Measurements from ENCODE around the gene RNF212. TPM values are rescaled to one million over a fixed set of nuclear protein-coding genes. Genes with fewer than 3 reads are reported as not detected.

The RNF212 gene
- total and polyA plus RNA-seq, 2 experiments from 2014 or later, result 17.0 to 20.6 TPM

GRCh38 chr4:1096841-1097240 lies 16.5 kb downstream of the RNF212 start (continued):
- no peak for TF ChIP-seq ZNF462 (CRISPR knock-in tag; IDR thresholded peaks at IDR 0.05)
- no peak for TF ChIP-seq STAT1 (IDR thresholded peaks at IDR 0.05; ENCODE audit: unreplicated experiment)
- TF ChIP-seq EZH2 (IDR thresholded peaks at IDR 0.05; ENCODE audit: low read depth, unreplicated experiment), result no peak
- no peak for TF ChIP-seq POLR2AphosphoS5 (IDR thresholded peaks at IDR 0.05; ENCODE audit: low read depth)
- TF ChIP-seq JUNB (IDR thresholded peaks at IDR 0.05; ENCODE audit: unreplicated experiment), result no peak
- no peak for TF ChIP-seq ZNF331 (CRISPR knock-in tag; IDR thresholded peaks at IDR 0.05; ENCODE audit: low read depth)
- TF ChIP-seq ZNF114 (CRISPR knock-in tag; IDR thresholded peaks at IDR 0.05), result no peak

- Mint-ChIP-seq H3K4me3 (no peak overlapping the region), H3K27me3 (ENCODE audit: insufficient read depth, low read depth, poor library complexity) (peaks cover 3% of the 10 kb centered on the region), H3K4me1 (peaks cover 8% of the 10 kb centered on the region; the same call in 2 of the 3 replicates), H3K36me3 (ENCODE audit: low read depth) (peaks cover 9% of the 10 kb centered on the region), H3K9me3 (peaks cover 11% of the 10 kb centered on the region), H3K27ac (no peak overlapping the region)
- H3K27ac ChIP-seq (ENCODE audit: low read depth), result no peak overlapping the region
- H4K20me1 ChIP-seq (replicated peaks; ENCODE audit: insufficient read depth), result no peaks in the 10 kb centered on the region
- no peaks in the 10 kb centered on the region for H3K36me3 ChIP-seq (ENCODE audit: insufficient read depth)
- H2AFZ ChIP-seq, result no peak overlapping the region
- H3K4me3 ChIP-seq, result no peak overlapping the region
- H3K4me1 ChIP-seq (ENCODE audit: insufficient read depth), result no peaks in the 10 kb centered on the region
- ATAC-seq (no peak), DNase-seq (ENCODE audit: low spot score) (no peak)
- H3K79me2 ChIP-seq (replicated peaks; ENCODE audit: insufficient read depth), result no peaks in the 10 kb centered on the region
- H3F3A ChIP-seq (replicated peaks; ENCODE audit: low read depth), result no peaks in the 10 kb centered on the region
- H3K4me2 ChIP-seq, result no peak overlapping the region
- no peaks in the 10 kb centered on the region for H3K27me3 ChIP-seq (ENCODE audit: insufficient read depth)
- no peaks in the 10 kb centered on the region for H3K9me2 ChIP-seq (ENCODE audit: insufficient read depth)
- TF ChIP-seq STAT1 (IDR thresholded peaks at IDR 0.05; ENCODE audit: unreplicated experiment) (no peak), CREB1 (CRISPR knock-in tag; IDR thresholded peaks at IDR 0.05; ENCODE audit: low read depth) (no peak), ZNF331 (CRISPR knock-in tag; IDR thresholded peaks at IDR 0.05; ENCODE audit: low read depth) (no peak), NANOG (IDR thresholded peaks at IDR 0.05; ENCODE audit: borderline replicate concordance) (no peak), ZNF462 (CRISPR knock-in tag; IDR thresholded peaks at IDR 0.05) (no peak)
Observed at GRCh38 chr4:1094336-1094690, 19.1 kb downstream of the RNF212 start.

Data from GM23338 (cell line).